Testis (tissue), 2 donors: ENCODE data around the gene CA12.

Experiments used
- POLR2A ChIP-seq: fragments of 450-650 bp; IDR thresholded peaks from one replicate; pipeline ENCODE4 v1.6.1; 2017; ENCODE audit warnings: antibody characterized with exemption, mild to moderate bottlenecking, moderate library complexity
- TF ChIP-seq, protein P1 (sequence below), 3 experiments: fragments of 450-650 bp in 2 of 3; fragments of 200-600 bp in 1 of 3; sonication (generic) in 1 of 3; IDR thresholded peaks; one replicate each; pipeline ENCODE4 v1.5.1; 2016 to 2019; ENCODE audit warnings: antibody characterized with exemption in 3 of 3, mild to moderate bottlenecking in 2 of 3, moderate library complexity in 1 of 3

DNA sequence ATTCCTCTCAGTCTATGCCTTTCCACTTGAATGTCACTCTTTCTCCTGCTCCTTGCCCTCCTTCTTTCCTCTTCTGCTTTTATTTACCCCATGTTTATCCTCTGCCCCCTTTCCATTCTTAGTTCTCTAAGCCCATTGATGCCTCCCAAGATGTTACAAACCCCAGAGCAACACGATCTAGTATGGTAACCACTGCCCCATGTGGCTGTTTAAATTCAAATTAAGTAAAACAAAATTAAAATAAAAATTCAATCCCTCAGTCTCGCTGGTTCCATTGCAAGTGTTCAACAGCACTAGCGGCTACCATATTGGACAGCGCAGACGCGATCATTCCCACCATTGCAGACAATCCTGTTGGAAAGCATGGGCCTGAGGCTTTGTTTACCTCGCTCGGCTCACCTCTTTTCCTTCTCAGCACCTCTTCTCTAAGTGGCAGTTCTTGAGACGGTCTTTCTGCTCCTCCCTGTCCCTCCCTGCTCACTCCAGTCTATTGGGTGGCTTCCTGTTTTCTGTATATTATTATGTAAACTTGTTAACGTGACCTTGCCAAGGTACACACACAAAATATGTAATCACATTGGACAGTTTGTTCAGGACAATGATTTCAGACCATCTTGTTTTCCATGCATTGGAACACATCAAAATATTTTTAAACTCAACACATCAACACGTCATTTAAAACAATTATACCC, 21.8 kb upstream of the CA12 start:
- no peak for TF ChIP-seq POLR2A
- TF ChIP-seq, protein P1, sequence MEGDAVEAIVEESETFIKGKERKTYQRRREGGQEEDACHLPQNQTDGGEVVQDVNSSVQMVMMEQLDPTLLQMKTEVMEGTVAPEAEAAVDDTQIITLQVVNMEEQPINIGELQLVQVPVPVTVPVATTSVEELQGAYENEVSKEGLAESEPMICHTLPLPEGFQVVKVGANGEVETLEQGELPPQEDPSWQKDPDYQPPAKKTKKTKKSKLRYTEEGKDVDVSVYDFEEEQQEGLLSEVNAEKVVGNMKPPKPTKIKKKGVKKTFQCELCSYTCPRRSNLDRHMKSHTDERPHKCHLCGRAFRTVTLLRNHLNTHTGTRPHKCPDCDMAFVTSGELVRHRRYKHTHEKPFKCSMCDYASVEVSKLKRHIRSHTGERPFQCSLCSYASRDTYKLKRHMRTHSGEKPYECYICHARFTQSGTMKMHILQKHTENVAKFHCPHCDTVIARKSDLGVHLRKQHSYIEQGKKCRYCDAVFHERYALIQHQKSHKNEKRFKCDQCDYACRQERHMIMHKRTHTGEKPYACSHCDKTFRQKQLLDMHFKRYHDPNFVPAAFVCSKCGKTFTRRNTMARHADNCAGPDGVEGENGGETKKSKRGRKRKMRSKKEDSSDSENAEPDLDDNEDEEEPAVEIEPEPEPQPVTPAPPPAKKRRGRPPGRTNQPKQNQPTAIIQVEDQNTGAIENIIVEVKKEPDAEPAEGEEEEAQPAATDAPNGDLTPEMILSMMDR (IDR thresholded peaks at IDR 0.05) = no peak
